T-helper 1 cell treated with Interleukin-12 subunit alpha and Interleukin-12 subunit beta and Interleukin-4 antibody, amounts not matched to agents 30 μg/mL and 1 μg/mL, for 36 hours (primary cell): ENCODE data around the gene KIAA0825.

Experiments
- H3K27ac Mint-ChIP-seq: one replicate; pipeline ENCODE4 v1.8.0; 2021; ENCODE audit warnings: mild to moderate bottlenecking, mixed read lengths
- H3K27me3 Mint-ChIP-seq: one replicate; pipeline ENCODE4 v1.8.0; 2021; ENCODE audit warnings: low read depth, mixed read lengths
- H3K36me3 Mint-ChIP-seq: one replicate; pipeline ENCODE4 v1.8.0; 2021; ENCODE audit warnings: low read depth, mixed read lengths
- H3K4me1 Mint-ChIP-seq: one replicate; pipeline ENCODE4 v1.8.0; 2021; ENCODE audit warnings: low read depth, mixed read lengths
- H3K4me3 Mint-ChIP-seq: one replicate; pipeline ENCODE4 v1.8.0; 2021; ENCODE audit warnings: mild to moderate bottlenecking, moderate library complexity, mixed read lengths
- H3K9me3 Mint-ChIP-seq: one replicate; pipeline ENCODE4 v1.8.0; 2021; ENCODE audit warnings: mixed read lengths

Gene KIAA0825

GRCh38 chr5:94403483-94403882 is 214.9 kb downstream of the KIAA0825 start:
- Mint-ChIP-seq H3K36me3 (no peaks in the 10 kb centered on the region), H3K4me3 (no peak overlapping the region), H3K9me3 (no peaks in the 10 kb centered on the region), H3K4me1 (no peaks in the 10 kb centered on the region), H3K27me3 (peaks cover 4% of the 10 kb centered on the region), H3K27ac (no peak overlapping the region)

- peaks cover 4% of the 10 kb centered on the region for H3K27me3 Mint-ChIP-seq
- H3K4me1 Mint-ChIP-seq: no peaks in the 10 kb centered on the region
- no peaks in the 10 kb centered on the region for H3K36me3 Mint-ChIP-seq
- no peak overlapping the region for H3K27ac Mint-ChIP-seq
- no peak overlapping the region for H3K4me3 Mint-ChIP-seq
- H3K9me3 Mint-ChIP-seq: no peaks in the 10 kb centered on the region
Observed at GRCh38 chr5:94402096-94402495, 216.3 kb downstream of the KIAA0825 start.

GRCh38 chr5:94397508-94397907 is 220.9 kb downstream of the KIAA0825 start:
- Mint-ChIP-seq H3K36me3 (no peaks in the 10 kb centered on the region), H3K27ac (no peak overlapping the region), H3K9me3 (no peaks in the 10 kb centered on the region), H3K27me3 (peaks cover 4% of the 10 kb centered on the region), H3K4me3 (no peak overlapping the region), H3K4me1 (no peaks in the 10 kb centered on the region)

GRCh38 chr5:94396687-94397086 is 221.7 kb downstream of the KIAA0825 start:
- peaks cover 4% of the 10 kb centered on the region for H3K27me3 Mint-ChIP-seq
- H3K27ac Mint-ChIP-seq: no peak overlapping the region
- H3K4me1 Mint-ChIP-seq: no peaks in the 10 kb centered on the region
- H3K9me3 Mint-ChIP-seq: no peaks in the 10 kb centered on the region
- no peaks in the 10 kb centered on the region for H3K36me3 Mint-ChIP-seq
- H3K4me3 Mint-ChIP-seq: no peak overlapping the region

- Mint-ChIP-seq H3K4me3 (no peak overlapping the region), H3K27me3 (peaks cover 4% of the 10 kb centered on the region), H3K36me3 (no peaks in the 10 kb centered on the region), H3K9me3 (no peaks in the 10 kb centered on the region), H3K27ac (no peak overlapping the region), H3K4me1 (no peaks in the 10 kb centered on the region)
Observed at GRCh38 chr5:94395468-94395867, 222.9 kb downstream of the KIAA0825 start.

- Mint-ChIP-seq H3K27me3 (no peaks in the 10 kb centered on the region), H3K4me1 (peaks cover 11% of the 10 kb centered on the region), H3K27ac (no peak overlapping the region), H3K4me3 (no peak overlapping the region), H3K9me3 (no peaks in the 10 kb centered on the region), H3K36me3 (no peaks in the 10 kb centered on the region)
Observed at GRCh38 chr5:94391996-94392395, 226.4 kb downstream of the KIAA0825 start.

- peak overlapping the region; percentile 80 for H3K27ac Mint-ChIP-seq
- no peaks in the 10 kb centered on the region for H3K9me3 Mint-ChIP-seq
- no peaks in the 10 kb centered on the region for H3K27me3 Mint-ChIP-seq
- H3K36me3 Mint-ChIP-seq: no peaks in the 10 kb centered on the region
- H3K4me1 Mint-ChIP-seq: peaks cover 11% of the 10 kb centered on the region
- H3K4me3 Mint-ChIP-seq: no peak overlapping the region
Observed at GRCh38 chr5:94389515-94389899, 228.9 kb downstream of the KIAA0825 start.

GRCh38 chr5:94388773-94389514 is 229.5 kb downstream of the KIAA0825 start:
- no peak overlapping the region for H3K4me3 Mint-ChIP-seq
- H3K4me1 Mint-ChIP-seq: peaks cover 11% of the 10 kb centered on the region
- H3K9me3 Mint-ChIP-seq: no peaks in the 10 kb centered on the region
- peak overlapping the region; percentile 80 for H3K27ac Mint-ChIP-seq
- H3K27me3 Mint-ChIP-seq: no peaks in the 10 kb centered on the region
- no peaks in the 10 kb centered on the region for H3K36me3 Mint-ChIP-seq

- Mint-ChIP-seq H3K27me3 (no peaks in the 10 kb centered on the region), H3K9me3 (no peaks in the 10 kb centered on the region), H3K4me1 (peaks cover 11% of the 10 kb centered on the region), H3K27ac (no peak overlapping the region), H3K36me3 (no peaks in the 10 kb centered on the region), H3K4me3 (no peak overlapping the region)
Observed at GRCh38 chr5:94385767-94386166, 232.6 kb downstream of the KIAA0825 start.

GRCh38 chr5:94378062-94378461 is 240.3 kb downstream of the KIAA0825 start:
- H3K36me3 Mint-ChIP-seq: no peaks in the 10 kb centered on the region
- no peaks in the 10 kb centered on the region for H3K27me3 Mint-ChIP-seq
- H3K4me1 Mint-ChIP-seq: no peaks in the 10 kb centered on the region
- no peak overlapping the region for H3K4me3 Mint-ChIP-seq
- H3K9me3 Mint-ChIP-seq: no peaks in the 10 kb centered on the region
- no peak overlapping the region for H3K27ac Mint-ChIP-seq

- Mint-ChIP-seq H3K36me3 (no peaks in the 10 kb centered on the region), H3K9me3 (no peaks in the 10 kb centered on the region), H3K4me1 (no peaks in the 10 kb centered on the region), H3K27ac (no peak overlapping the region), H3K4me3 (no peak overlapping the region), H3K27me3 (no peaks in the 10 kb centered on the region)
Observed at GRCh38 chr5:94376672-94377345, 241.6 kb downstream of the KIAA0825 start.

- Mint-ChIP-seq H3K36me3 (no peaks in the 10 kb centered on the region), H3K9me3 (no peaks in the 10 kb centered on the region), H3K4me1 (no peaks in the 10 kb centered on the region), H3K27me3 (no peaks in the 10 kb centered on the region), H3K4me3 (no peak overlapping the region), H3K27ac (no peak overlapping the region)
Observed at GRCh38 chr5:94375801-94376200, 242.6 kb downstream of the KIAA0825 start.

GRCh38 chr5:94374336-94374735 is 244.1 kb downstream of the KIAA0825 start:
- Mint-ChIP-seq H3K27me3 (no peaks in the 10 kb centered on the region), H3K36me3 (no peaks in the 10 kb centered on the region), H3K4me3 (no peak overlapping the region)

GRCh38 chr5:94367900-94368299 is 250.5 kb downstream of the KIAA0825 start:
- H3K4me1 Mint-ChIP-seq: no peaks in the 10 kb centered on the region
- no peak overlapping the region for H3K27ac Mint-ChIP-seq
- no peaks in the 10 kb centered on the region for H3K27me3 Mint-ChIP-seq
- H3K9me3 Mint-ChIP-seq: no peaks in the 10 kb centered on the region
- no peak overlapping the region for H3K4me3 Mint-ChIP-seq
- H3K36me3 Mint-ChIP-seq: no peaks in the 10 kb centered on the region

More at GRCh38 chr5:94374336-94374735, 244.1 kb downstream of the KIAA0825 start:
- Mint-ChIP-seq H3K4me1 (no peaks in the 10 kb centered on the region), H3K27ac (no peak overlapping the region), H3K9me3 (no peaks in the 10 kb centered on the region)

GRCh38 chr5:94366811-94367210 is 251.6 kb downstream of the KIAA0825 start:
- Mint-ChIP-seq H3K4me3 (no peak overlapping the region), H3K4me1 (no peaks in the 10 kb centered on the region), H3K27me3 (no peaks in the 10 kb centered on the region), H3K9me3 (no peaks in the 10 kb centered on the region), H3K36me3 (no peaks in the 10 kb centered on the region), H3K27ac (no peak overlapping the region)
